Femur (tissue), 1 donor: ENCODE measurements around the gene TBC1D14.

Experiments
- DNase-seq: peaks from one replicate; pipeline ENCODE4 v3.0.0-alpha.2; 2017

TBC1D14 gene

GRCh38 chr4:6955261-6955911 is 45.8 kb downstream of the TBC1D14 start:
- no peak for DNase-seq

GRCh38 chr4:6956087-6956433 is 46.4 kb downstream of the TBC1D14 start:
- DNase-seq, result no peak

- DNase-seq, result no peak
Observed at GRCh38 chr4:6956434-6957147, 47.0 kb downstream of the TBC1D14 start.

GRCh38 chr4:6957148-6957520 is 47.5 kb downstream of the TBC1D14 start:
- no peak for DNase-seq

GRCh38 chr4:6957994-6958393 is 48.4 kb downstream of the TBC1D14 start:
- no peak for DNase-seq

GRCh38 chr4:6959261-6959660 is 49.6 kb downstream of the TBC1D14 start:
- DNase-seq, result no peak

- DNase-seq, result no peak
Observed at GRCh38 chr4:6960154-6960553, 50.5 kb downstream of the TBC1D14 start.

GRCh38 chr4:6960628-6961412 is 51.2 kb downstream of the TBC1D14 start:
- no peak for DNase-seq

GRCh38 chr4:6961496-6962210 is 52.0 kb downstream of the TBC1D14 start:
- DNase-seq, result no peak

GRCh38 chr4:6962211-6963041 is 52.8 kb downstream of the TBC1D14 start:
- DNase-seq, result no peak

GRCh38 chr4:6963139-6963611 is 53.5 kb downstream of the TBC1D14 start:
- DNase-seq, result no peak

- no peak for DNase-seq
Observed at GRCh38 chr4:6964858-6965257, 55.2 kb downstream of the TBC1D14 start.

GRCh38 chr4:6965329-6965728 is 55.7 kb downstream of the TBC1D14 start:
- no peak for DNase-seq

GRCh38 chr4:6967846-6968340 is 58.3 kb downstream of the TBC1D14 start:
- DNase-seq, result no peak

- DNase-seq, result no peak
Observed at GRCh38 chr4:6968496-6968895, 58.9 kb downstream of the TBC1D14 start.

GRCh38 chr4:6969826-6970800 is 60.5 kb downstream of the TBC1D14 start:
- no peak for DNase-seq

GRCh38 chr4:6971536-6972374 is 62.1 kb downstream of the TBC1D14 start:
- no peak for DNase-seq

- no peak for DNase-seq
Observed at GRCh38 chr4:6972375-6972650, 62.7 kb downstream of the TBC1D14 start.

- no peak for DNase-seq
Observed at GRCh38 chr4:6972911-6973310, 63.3 kb downstream of the TBC1D14 start.
